K562 (cell line): ENCODE results near the gene IQCN. TPM values are rescaled to one million over a fixed set of nuclear protein-coding genes. Genes with fewer than 3 reads are reported as not detected.

Experiments
- ATAC-seq: fragments of 200-7000 bp; cut with Tn5 transposase; 3 replicates; pipeline ENCODE4 v1.9.1; 2020; ENCODE audit warnings: moderate library complexity
- BruUV-seq: library from RNA; stranded (reverse); fragments of 400-500 nt; replicated peaks from 2 replicates; lab custom pipeline; 2021; lab: Mats Ljungman, UMichigan
- CTCF ChIA-PET: fragments of 300-600 bp; formaldehyde crosslinking; extraction: SDS; loops from one replicate; lab custom pipeline; 2021; ENCODE audit warnings: low intra/inter-chr PET ratio; lab: Yijun Ruan, JAX
- POLR2A ChIA-PET: fragments of 300-600, 350-650 bp; sonication (Branson Sonifier 250); formaldehyde crosslinking; extraction: SDS; loops from one replicate; lab custom pipeline; 2021; ENCODE audit warnings: antibody characterized with exemption, inconsistent platforms; lab: Yijun Ruan, JAX
- DNase-seq, 4 experiments: peaks; one replicate each; pipeline versions ENCODE4 v3.0.0 to v3.0.0-alpha.2; 2011 to 2018; ENCODE audit warnings: low spot score in 3 of 4, mixed read lengths in 3 of 4; ENCODE audit errors: extremely low read depth in 1 of 4
- FAIRE-seq: peaks from 2 replicates; lab custom pipeline; 2011; peaks lifted over from hg19 to GRCh38; lab: Jason Lieb, UNC
- H2AFZ ChIP-seq: 2 replicates; pipeline ENCODE4 v1.6.0; 2011; ENCODE audit warnings: low read depth, low read length, control low read depth, inconsistent platforms
- H3K27ac ChIP-seq: fragments of 200-600 bp; 3 replicates; pipeline ENCODE4 v1.8.0; 2011; ENCODE audit warnings: low read depth, mild to moderate bottlenecking, control low read depth, inconsistent platforms, low read length, moderate library complexity, mixed read lengths; ENCODE audit errors: extremely low read depth
- H3K27me3 ChIP-seq, 2 experiments: fragments of 300-600 bp in 1 of 2; 2 replicates in 1 of 2; 3 replicates in 1 of 2; pipeline versions ENCODE4 v1.6.0 to v1.8.0; 2011; ENCODE audit warnings: inconsistent platforms in 2 of 2, low read length in 2 of 2, mild to moderate bottlenecking in 1 of 2, mixed read lengths in 1 of 2, moderate library complexity in 1 of 2; ENCODE audit not compliant: control insufficient read depth in 2 of 2, insufficient read depth in 2 of 2
- H3K36me3 ChIP-seq: fragments of 300-600 bp; 3 replicates; pipeline ENCODE4 v1.8.0; 2011; ENCODE audit warnings: mild to moderate bottlenecking, low read length, inconsistent platforms; ENCODE audit not compliant: control insufficient read depth, insufficient read depth
- H3K4me1 ChIP-seq, 2 experiments: fragments of 200-600 bp in 1 of 2; replicated peaks in 1 of 2; 2 replicates in 1 of 2; 3 replicates in 1 of 2; pipeline versions ENCODE4 v1.5.1 to v1.8.0; 2011; ENCODE audit warnings: inconsistent platforms in 2 of 2, low read length in 2 of 2, mild to moderate bottlenecking in 1 of 2, mixed read lengths in 1 of 2, moderate library complexity in 1 of 2; ENCODE audit not compliant: control insufficient read depth in 2 of 2, insufficient read depth in 2 of 2
- H3K4me2 ChIP-seq: 2 replicates; pipeline ENCODE4 v1.6.1; 2011; ENCODE audit warnings: low read length, control low read depth, inconsistent platforms, mixed read lengths; ENCODE audit not compliant: insufficient read depth
- H3K4me3 ChIP-seq: fragments of 200-600 bp; sonication (generic), shearing (Covaris generic); 2 replicates; pipeline ENCODE4 v1.5.1; 2016; ENCODE audit warnings: control low read depth, inconsistent platforms
- H3K79me2 ChIP-seq: fragments of 200-600 bp; 3 replicates; pipeline ENCODE4 v1.8.0; 2011; ENCODE audit warnings: low read length, inconsistent platforms; ENCODE audit not compliant: control insufficient read depth, insufficient read depth
- H3K9ac ChIP-seq, 2 experiments: 2 replicates each; pipeline versions ENCODE4 v1.6.0 to v1.6.1; 2011; ENCODE audit warnings: low read depth in 2 of 2, low read length in 2 of 2, control low read depth in 1 of 2, inconsistent platforms in 1 of 2, mild to moderate bottlenecking in 1 of 2, mixed read lengths in 1 of 2; ENCODE audit not compliant: insufficient read depth in 1 of 2
- H3K9me1 ChIP-seq: one replicate; pipeline ENCODE4 v1.6.0; 2011; ENCODE audit warnings: inconsistent platforms, mild to moderate bottlenecking, low read length, moderate library complexity; ENCODE audit not compliant: control insufficient read depth, insufficient read depth
- H3K9me3 ChIP-seq: replicated peaks from 2 replicates; pipeline ENCODE4 v1.5.1; 2011; ENCODE audit warnings: low read depth, low read length, inconsistent platforms; ENCODE audit not compliant: control insufficient read depth, insufficient read depth
- H4K20me1 ChIP-seq: replicated peaks from 2 replicates; pipeline ENCODE4 v1.6.1; 2011; ENCODE audit warnings: low read length, inconsistent platforms, mixed read lengths; ENCODE audit not compliant: control insufficient read depth, insufficient read depth
- ARHGAP35 ChIP-seq: fragments of 450-650 bp; IDR thresholded peaks from 2 replicates; pipeline ENCODE4 v1.6.1; 2018; ENCODE audit not compliant: partially characterized antibody
- ARID1B ChIP-seq: fragments of 450-650 bp; IDR thresholded peaks from 2 replicates; pipeline ENCODE4 v1.6.1; 2016; ENCODE audit warnings: antibody characterized with exemption, mild to moderate bottlenecking, inconsistent platforms
- CBX1 ChIP-seq: sonication (generic); IDR thresholded peaks from 2 replicates; pipeline ENCODE4 v1.6.1; 2016; ENCODE audit warnings: antibody characterized with exemption, low read depth, mild to moderate bottlenecking
- DPF2 ChIP-seq: fragments of 450-650 bp; IDR thresholded peaks from 2 replicates; pipeline ENCODE4 v1.6.1; 2016
- ELK3 ChIP-seq: fragments of 450-650 bp; formaldehyde crosslinking; IDR thresholded peaks from 2 replicates; pipeline ENCODE4 v1.4.0; 2020; ENCODE audit warnings: mild to moderate bottlenecking
- FOXJ2 ChIP-seq: fragments of 200-800 bp; sonication (Bioruptor generic); IDR thresholded peaks from 2 replicates; pipeline ENCODE4 v1.6.1; 2016; ENCODE audit warnings: missing genetic modification characterization, missing compliant biosample characterization
- KLF13 ChIP-seq: fragments of 450-650 bp; IDR thresholded peaks from 2 replicates; pipeline ENCODE4 v1.6.1; 2016; ENCODE audit warnings: missing genetic modification characterization, low read depth, mild to moderate bottlenecking, missing compliant biosample characterization, moderate library complexity, borderline replicate concordance
- MTA1 ChIP-seq: fragments of 450-650 bp; IDR thresholded peaks from 2 replicates; pipeline ENCODE4 v1.6.1; 2017; ENCODE audit warnings: borderline replicate concordance
- PHF21A ChIP-seq: fragments of 450-650 bp; IDR thresholded peaks from 2 replicates; pipeline ENCODE4 v1.6.1; 2017; ENCODE audit warnings: low read depth, borderline replicate concordance
- POLR3G ChIP-seq: IDR thresholded peaks from 2 replicates; pipeline ENCODE4 v1.6.1; 2011; ENCODE audit not compliant: insufficient read length, insufficient replicate concordance; ENCODE audit errors: extremely low read depth
- RFX7 ChIP-seq: fragments of 250-450 bp; sonication (Bioruptor Pico); IDR thresholded peaks from 2 replicates; pipeline ENCODE4 v1.5.1; 2021; ENCODE audit warnings: mild to moderate bottlenecking
- SAP30 ChIP-seq: fragments of 200-600 bp; sonication (generic); IDR thresholded peaks from 2 replicates; pipeline ENCODE4 v1.6.1; 2012; ENCODE audit warnings: borderline replicate concordance, low read depth, mild to moderate bottlenecking, moderate library complexity, low read length, control low read depth, inconsistent platforms; ENCODE audit not compliant: insufficient read depth, poor library complexity, severe bottlenecking
- SIN3B ChIP-seq: fragments of 450-650 bp; IDR thresholded peaks from 2 replicates; pipeline ENCODE4 v1.6.1; 2017; ENCODE audit warnings: low read depth, mild to moderate bottlenecking, moderate library complexity
- SIX5 ChIP-seq, 2 experiments: IDR thresholded peaks; 2 replicates each; pipeline ENCODE4 v1.6.1; 2011; ENCODE audit warnings: low read length in 2 of 2, borderline replicate concordance in 1 of 2, low read depth in 1 of 2, mild to moderate bottlenecking in 1 of 2, moderate library complexity in 1 of 2; ENCODE audit not compliant: insufficient read depth in 1 of 2
- SMARCA5 ChIP-seq: fragments of 450-650 bp; IDR thresholded peaks from 2 replicates; pipeline ENCODE4 v1.6.1; 2016
- SNIP1 ChIP-seq: fragments of 450-650 bp; IDR thresholded peaks from 2 replicates; pipeline ENCODE4 v1.7.1; 2017; ENCODE audit warnings: low read depth, mild to moderate bottlenecking
- SREBF2 ChIP-seq: sonication (generic); formaldehyde crosslinking; IDR thresholded peaks from 2 replicates; pipeline ENCODE4 v1.4.0; 2020; ENCODE audit warnings: mild to moderate bottlenecking, missing genetic modification reagents
- TEAD2 ChIP-seq: fragments of 450-650 bp; IDR thresholded peaks from 2 replicates; pipeline ENCODE4 v1.6.1; 2016; ENCODE audit warnings: missing genetic modification characterization, control low read depth, missing compliant biosample characterization
- ZC3H8 ChIP-seq: fragments of 450-650 bp; IDR thresholded peaks from 2 replicates; pipeline ENCODE4 v1.6.1; 2017
- ZNF282 ChIP-seq: sonication (generic); formaldehyde crosslinking; IDR thresholded peaks from 2 replicates; pipeline ENCODE4 v1.8.1; 2023; ENCODE audit warnings: missing genetic modification reagents
- ZNF655 ChIP-seq: fragments of 250-450 bp; sonication (Bioruptor Pico); IDR thresholded peaks from 2 replicates; pipeline ENCODE4 v1.5.0; 2021
- ZSCAN32 ChIP-seq: fragments of 450-650 bp; formaldehyde crosslinking; IDR thresholded peaks from 2 replicates; pipeline ENCODE4 v1.4.0; 2020; ENCODE audit warnings: mild to moderate bottlenecking, moderate library complexity
- WGBS: fragments of 100-300 bp; shearing (Covaris generic); methylation state at CpG from one replicate; pipeline ENCODE4 v1.1.6; 2016; ENCODE audit warnings: low coverage, mixed read lengths; ENCODE audit not compliant: insufficient coverage; ENCODE audit errors: missing lambda C conversion rate; 5-methylcytosine and 5-hydroxymethylcytosine counted together
- in situ Hi-C: fragments of 300-500 bp; cut with MboI; formaldehyde crosslinking; loops from 4 replicates; pipeline ENCODE4 v1.15.0; 2018; ENCODE audit warnings: inconsistent platforms, mixed read lengths
- intact Hi-C: fragments of 100-400 bp; cut with micrococcal nuclease; formaldehyde crosslinking; loops from 2 replicates; pipeline ENCODE4 v1.14.2; 2022
- polyA plus RNA-seq, 8 experiments: library from polyadenylated mRNA; depleted of rRNA in 4 of 8; stranded (reverse) in 5 of 8; unstranded in 3 of 8; fragments of >200 nt; fragmentation: Nextera tagmentation in 2 of 8; fragmentation: Illumina TruSeq in 1 of 8; extraction: Ambion mirVana in 2 of 8; extraction: Trizol in 1 of 8; gene quantifications; 2 replicates each; pipeline versions ENCODE4 v1.2.1 to v1.2.3, GENCODE V29; 2011 to 2014; ENCODE audit warnings: inconsistent platforms in 1 of 8, missing spikeins in 1 of 8
- total RNA-seq, 7 experiments: library from RNA; depleted of rRNA in 6 of 7; stranded (reverse); fragments of >200 nt in 6 of 7; fragmentation: Illumina TruSeq in 2 of 7; extraction: Trizol in 2 of 7; gene quantifications; 2 replicates each; pipeline versions ENCODE4 v1.2.1 to v1.2.3, GENCODE V29; 2011 to 2021; ENCODE audit warnings: low replicate concordance in 1 of 7

The IQCN gene
- total and polyA plus RNA-seq, 9 of the 15 experiments (the other 6 are each of a cell fraction or from before 2014, with no cell fraction given): 0.01 to 0.07 (median 0.04) TPM; not detected in 3

GRCh38 chr19:18322759-18323460, 48.7 kb upstream of the IQCN start, which contains the start of gene LSM4:
Gene LSM4, minus strand, starts transcription at chr19:18323076. Its CDS starts 56 bp downstream, at chr19:18323020.
- BruUV-seq: no TSS peak
- H2AFZ ChIP-seq: peak within 1 kb of the TSS; percentile 94
- ChIA-PET CTCF (interaction anchor here (0.7 to 1.3 kb wide), 3 partner anchors 18 to 130 kb away, joined by 3 to 4 read pairs (median 4); partner anchors contain the start of gene MPV17L2), POLR2A (interaction anchor here (0.6 to 3.8 kb wide), 11 partner anchors 14 to 113 kb away, joined by 3 to 117 read pairs (median 6); partner anchors contain the start of genes GDF15, IQCN and JUND)
- peak; percentile 91 for FAIRE-seq
- peak within 1 kb of the TSS; percentile 96 for H3K4me2 ChIP-seq
- peak within 1 kb of the TSS; percentile 90 for H3K27ac ChIP-seq
- H3K4me1 ChIP-seq: peaks cover 45 to 58% of the 10 kb centered on the region in 2 experiments
- H3K4me3 ChIP-seq: peak within 1 kb of the TSS; percentile 69
- under 1% methylated on average over 72 of the region's 75 CpGs for WGBS
- no peaks in the 10 kb centered on the region for H3K27me3 ChIP-seq
- DNase-seq: peak; percentile 97 to 100 (median 98)
- H4K20me1 ChIP-seq: no peaks in the 10 kb centered on the region
- peak; percentile 96 for ATAC-seq
- H3K9me3 ChIP-seq: no peaks in the 10 kb centered on the region
- H3K9ac ChIP-seq: peak within 1 kb of the TSS; percentile 93 to 97
- in situ Hi-C loops (loop anchor here (5.0 kb wide), 1 partner anchor 46 kb away; no protein-coding TSS in a partner anchor), intact Hi-C loops (loop anchor here (1.0 to 10.0 kb wide), 3 partner anchors 44 to 208 kb away; no protein-coding TSS in a partner anchor)
- peaks cover 55% of the 10 kb centered on the region for H3K79me2 ChIP-seq
- peaks cover 31% of the 10 kb centered on the region for H3K36me3 ChIP-seq
- no peaks in the 10 kb centered on the region for H3K9me1 ChIP-seq
- TF ChIP-seq TEAD2 (tag): no peak
- TF ChIP-seq ARHGAP35: no peak
- TF ChIP-seq SNIP1: no peak
- TF ChIP-seq ZC3H8: no peak
- no peak for TF ChIP-seq SREBF2 (CRISPR knock-in tag)
- no peak for TF ChIP-seq ARID1B
- TF ChIP-seq POLR3G: no peak
- TF ChIP-seq PHF21A: no peak
- TF ChIP-seq SAP30: peak; percentile 38
- TF ChIP-seq RFX7 (CRISPR knock-in tag): no peak
- TF ChIP-seq SMARCA5: no peak
- TF ChIP-seq FOXJ2: 0 out of 2 replicates have a peak, but pooled peaks have one; percentile 9
- no peak for TF ChIP-seq ZSCAN32
- no peak for TF ChIP-seq KLF13 (tag)
- no peak for TF ChIP-seq SIX5 (IDR thresholded peaks at IDR 0.05; ENCODE audit: borderline replicate concordance in 1 of 2, insufficient read depth in 1 of 2, low read depth in 1 of 2, low read length in 2 of 2)
- TF ChIP-seq ZNF282 (CRISPR knock-in tag): no peak
- TF ChIP-seq CBX1: no peak; the same call in 1 of the 2 replicates
- TF ChIP-seq DPF2: no peak
- peak; percentile 64; the same call in 1 of the 2 replicates for TF ChIP-seq SIN3B
- no peak for TF ChIP-seq MTA1
- no peak for TF ChIP-seq ELK3
- no peak for TF ChIP-seq ZNF655 (CRISPR knock-in tag)
